Erythroblast (primary cell): ENCODE measurements around the gene EPS8L3.

Experiments
- GATA1 ChIP-seq: IDR thresholded peaks from 2 replicates; pipeline ENCODE4 v1.6.1; 2011; ENCODE audit warnings: low read depth, mild to moderate bottlenecking, control low read depth, low read length, moderate library complexity
- POLR2A ChIP-seq: IDR thresholded peaks from 2 replicates; pipeline ENCODE4 v1.6.1; 2011; ENCODE audit warnings: mild to moderate bottlenecking, low read length

DNA sequence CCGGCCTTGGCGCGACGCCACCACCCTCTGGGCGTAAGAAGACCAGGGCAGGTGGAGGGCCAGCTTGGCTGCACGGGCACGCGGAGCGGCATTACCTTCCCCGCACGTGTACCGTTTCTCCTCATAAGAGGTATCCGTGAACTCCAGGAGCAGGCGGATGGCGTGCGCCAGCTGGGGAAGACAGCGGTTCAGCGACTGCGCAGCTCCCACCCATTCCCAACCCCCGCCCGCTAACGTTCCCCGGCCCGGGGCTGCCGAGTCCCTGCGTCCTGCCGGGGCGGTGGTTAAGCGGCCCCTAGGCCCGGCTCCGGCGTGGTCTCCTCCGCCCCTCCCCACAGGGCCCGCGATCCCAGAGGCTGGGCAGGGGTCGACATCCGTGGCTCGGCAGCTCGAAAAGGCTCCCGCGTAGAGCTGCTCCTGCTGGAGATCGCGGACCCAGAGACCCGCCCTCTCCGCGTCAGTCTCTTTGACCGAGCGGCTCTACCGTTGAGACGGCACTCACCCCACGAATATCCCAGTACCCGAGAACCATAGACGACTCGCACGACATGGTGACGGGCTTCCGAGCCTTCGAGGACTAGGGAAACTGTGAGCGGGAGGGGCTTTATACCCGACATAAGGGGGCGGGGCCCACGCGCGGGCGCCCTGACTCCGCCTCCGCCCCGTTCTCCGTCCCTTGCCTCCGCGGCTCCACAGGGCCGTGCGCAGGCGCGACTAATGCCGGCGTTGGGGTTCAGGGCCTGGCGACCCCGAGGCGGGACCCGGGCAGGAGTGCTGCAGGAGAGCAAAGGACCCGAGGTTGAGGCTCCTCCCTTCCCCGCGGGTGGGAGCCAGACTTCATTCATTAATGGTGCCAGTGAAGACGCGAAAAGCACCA, 23.7 kb downstream of the EPS8L3 start:
- TF ChIP-seq POLR2A (peak; percentile 80), GATA1 (no peak)
